GM18520 (cell line): ENCODE results near the gene CACNA1C.

Source experiments
- ATAC-seq: cut with Tn5 transposase; IDR thresholded peaks from one replicate; pipeline ENCODE4 v1.9.1; 2021; ENCODE audit not compliant: unreplicated experiment

Gene CACNA1C

DNA sequence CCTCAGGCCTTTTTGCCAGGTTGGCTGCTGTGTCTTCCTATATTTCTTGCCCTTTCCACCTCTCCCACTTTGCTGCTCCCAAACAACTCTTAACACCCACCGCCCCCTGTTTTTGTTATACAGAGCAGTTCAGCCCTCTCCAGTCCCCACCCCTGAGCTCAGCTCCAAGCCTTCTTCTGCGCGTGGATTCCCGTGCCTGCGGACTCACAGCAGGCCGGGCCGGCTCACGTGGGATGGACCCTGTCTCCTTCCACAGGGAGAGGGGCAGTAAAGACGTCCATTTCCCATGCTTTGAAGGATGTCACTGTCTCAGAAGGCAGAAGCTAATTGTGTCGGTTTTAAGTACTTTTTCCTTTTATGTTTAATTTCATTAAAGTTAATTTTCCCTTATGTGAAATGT is 139.4 kb downstream of the CACNA1C start:
- no peak for ATAC-seq

DNA sequence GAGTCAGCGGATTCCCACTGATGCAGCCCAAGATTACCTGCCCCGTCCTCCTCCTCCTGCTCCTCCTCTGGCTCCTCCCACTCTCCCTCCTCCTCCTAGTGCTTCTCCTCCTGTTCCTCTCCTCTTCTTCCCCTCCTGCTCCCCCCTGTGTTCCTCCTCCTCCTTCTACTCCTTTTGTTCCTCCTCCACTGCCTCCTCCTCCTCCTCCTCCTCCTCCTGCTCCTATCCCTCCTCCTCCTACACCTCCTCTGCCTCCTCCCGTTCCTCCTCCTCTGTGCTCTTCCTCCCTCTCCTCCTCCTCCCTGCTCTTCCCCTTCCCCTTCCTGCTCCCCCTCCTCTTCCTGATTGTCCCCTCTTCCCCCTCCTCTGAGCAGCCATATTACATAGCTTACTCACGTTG is 141.3 kb downstream of the CACNA1C start:
- no peak for ATAC-seq

DNA sequence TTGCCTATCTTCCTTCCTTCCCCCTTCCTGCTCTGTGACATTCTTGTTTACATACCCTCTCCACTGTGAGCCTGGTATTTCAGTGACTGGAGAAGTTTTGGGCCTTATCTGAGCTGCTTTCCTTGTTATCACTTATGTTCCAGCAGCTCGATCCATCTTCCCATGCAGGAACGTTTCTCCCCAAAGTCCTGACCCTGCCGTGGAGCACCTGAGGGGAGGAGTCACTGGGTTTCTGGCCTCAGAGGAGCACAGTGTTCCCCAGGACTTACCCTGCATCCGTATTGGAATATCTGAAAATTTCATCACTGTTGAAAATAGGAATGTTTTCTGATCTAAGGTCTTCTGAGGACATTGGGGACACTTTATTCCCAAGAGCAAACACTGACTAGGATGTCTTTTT is 141.8 kb downstream of the CACNA1C start:
- ATAC-seq: no peak

DNA sequence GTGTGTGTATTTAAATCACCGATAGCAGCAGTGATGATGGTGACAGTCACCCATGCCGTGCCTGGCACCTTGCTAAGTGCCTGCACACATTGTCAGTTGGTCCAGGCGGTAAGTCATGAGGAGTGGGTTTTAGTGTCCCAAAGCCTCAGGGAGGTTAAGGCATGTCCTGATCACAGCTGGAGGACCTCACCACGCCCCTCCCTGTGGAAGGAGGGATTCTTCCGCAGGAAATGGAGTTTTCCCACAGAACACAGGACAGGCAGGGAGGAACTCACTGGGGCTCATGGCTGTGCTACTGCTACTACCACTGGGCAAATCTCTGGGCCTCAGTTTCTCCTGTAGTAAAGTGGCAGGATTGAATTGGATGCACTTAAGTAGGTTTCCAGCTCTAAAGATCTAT is 142.3 kb downstream of the CACNA1C start:
- no peak for ATAC-seq

- no peak for ATAC-seq
These were observed 145.3 kb downstream of the CACNA1C start for GRCh38 chr12:2198005-2198501.

DNA sequence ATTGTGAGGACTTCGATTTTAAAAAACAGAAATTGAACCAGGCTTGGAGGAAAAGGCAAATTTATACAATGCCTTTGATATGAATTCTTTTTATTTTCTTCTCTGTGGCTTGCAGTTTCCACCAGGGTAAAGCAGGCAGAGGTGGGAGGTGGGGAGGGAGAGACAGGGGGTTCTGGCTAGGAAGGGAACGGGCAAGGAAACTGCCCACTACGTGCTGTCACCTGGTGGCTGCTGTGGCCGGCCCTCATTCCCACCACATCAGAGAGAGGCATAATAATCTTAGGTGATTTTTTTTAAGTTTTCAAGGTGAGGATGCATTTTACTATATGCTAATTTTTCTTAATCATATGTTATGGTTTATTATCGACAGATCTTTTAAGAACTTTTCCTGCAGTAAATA is 145.8 kb downstream of the CACNA1C start:
- no peak for ATAC-seq

- ATAC-seq: no peak
These were observed 153.2 kb downstream of the CACNA1C start for GRCh38 chr12:2205996-2206395.

DNA sequence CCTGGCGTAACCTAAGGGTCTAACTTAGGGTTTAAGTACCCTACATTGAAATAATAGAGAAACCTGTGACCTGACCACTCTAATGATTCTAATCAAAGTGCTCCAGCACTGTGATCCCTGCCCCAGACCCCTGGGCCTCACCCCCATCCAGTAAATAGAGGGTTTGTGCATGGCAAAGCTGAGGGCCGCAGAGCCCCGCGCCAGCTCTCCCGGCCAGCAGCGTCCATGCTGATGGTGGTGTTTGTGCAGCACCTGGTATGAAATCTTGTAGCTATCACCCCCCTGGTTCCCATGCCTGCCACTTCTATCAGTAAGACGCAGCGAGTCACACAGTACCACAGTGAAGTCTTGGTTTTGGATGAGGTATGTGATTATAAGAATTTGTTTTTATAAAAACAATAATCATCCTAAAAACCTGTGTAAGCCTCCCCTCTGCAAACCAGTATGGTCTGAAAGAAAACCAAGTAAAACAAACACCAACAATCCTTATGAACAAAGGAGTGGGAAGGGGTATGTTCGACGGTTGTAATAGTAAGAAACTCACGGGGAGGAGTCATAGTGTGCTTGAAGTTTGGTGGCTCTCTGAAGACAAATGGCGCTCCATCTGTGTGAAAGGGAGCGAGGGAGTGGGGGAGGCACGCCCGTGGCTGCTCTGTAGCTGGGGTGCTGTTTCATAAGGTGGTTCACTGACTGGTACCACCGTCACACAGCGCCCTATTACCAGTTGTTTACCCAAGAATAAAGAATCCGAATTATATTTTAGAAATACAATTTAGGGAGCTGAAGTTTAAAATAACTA is 156.2 kb downstream of the CACNA1C start:
- ATAC-seq: no peak

- ATAC-seq: no peak
These were observed 158.3 kb downstream of the CACNA1C start for GRCh38 chr12:2211119-2211518.

GRCh38 chr12:2212537-2212936 is 159.8 kb downstream of the CACNA1C start:
- ATAC-seq: no peak

DNA sequence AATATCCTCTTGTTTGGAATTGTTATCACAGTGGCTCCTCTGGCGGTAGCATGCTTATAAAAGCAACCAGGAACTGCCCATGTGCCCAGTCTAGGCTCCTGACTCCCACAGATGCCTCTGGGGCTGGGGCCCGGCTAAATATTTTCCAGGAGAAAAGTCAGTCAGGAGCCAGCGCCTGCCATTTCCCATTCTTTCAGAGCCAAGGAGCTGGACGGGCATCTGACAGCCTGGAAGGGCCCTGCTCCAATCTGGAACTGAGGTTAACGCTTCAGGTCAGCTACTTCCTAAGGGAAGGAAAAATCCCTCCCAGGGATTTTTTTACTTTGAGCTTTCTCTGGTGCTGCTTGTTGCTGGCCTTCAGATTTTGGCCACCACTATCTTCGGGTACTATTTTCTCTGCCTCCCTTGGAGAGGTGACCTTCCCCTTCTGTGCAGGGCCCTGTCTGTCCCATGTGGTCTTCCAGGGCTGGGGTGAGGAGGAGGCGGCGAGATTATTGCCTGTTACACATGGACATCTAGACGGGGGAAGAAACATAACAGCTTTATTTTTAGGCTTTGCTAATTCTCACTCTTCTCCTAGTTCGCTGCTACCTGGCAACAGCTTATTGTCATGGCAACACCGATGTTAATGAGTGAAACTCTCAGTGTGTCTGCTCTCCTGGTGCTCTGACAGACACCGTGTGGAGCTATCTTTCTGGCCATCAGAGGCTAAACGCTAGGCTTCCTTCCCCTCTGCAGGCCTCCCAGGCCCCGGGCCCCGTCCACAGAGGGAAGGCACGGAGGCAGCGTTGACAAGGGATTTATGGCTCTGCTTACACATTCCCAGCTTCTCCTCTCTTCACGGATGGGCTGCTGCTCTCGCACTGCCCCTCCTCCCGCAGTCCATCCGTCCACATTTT is 160.4 kb downstream of the CACNA1C start:
- no peak for ATAC-seq

DNA sequence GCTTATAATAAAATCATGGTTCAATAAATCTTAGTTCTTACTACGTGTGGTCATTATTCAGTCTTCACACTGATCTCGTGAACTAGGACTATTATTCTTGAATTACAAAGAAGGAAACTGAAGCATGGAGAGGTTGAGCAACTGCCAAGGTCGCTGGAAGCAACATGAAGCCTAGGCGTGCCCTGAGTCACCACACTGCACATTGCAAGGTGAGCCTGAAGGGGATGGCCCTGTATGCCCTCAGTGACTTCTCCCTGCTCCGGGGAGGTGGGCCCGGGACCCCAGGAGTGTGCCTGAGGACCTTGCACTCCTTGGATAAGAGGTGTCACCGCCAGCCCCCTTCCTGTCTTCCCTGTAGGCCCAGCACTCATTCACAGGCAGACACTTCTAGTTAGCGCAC is 161.6 kb downstream of the CACNA1C start:
- no peak for ATAC-seq

DNA sequence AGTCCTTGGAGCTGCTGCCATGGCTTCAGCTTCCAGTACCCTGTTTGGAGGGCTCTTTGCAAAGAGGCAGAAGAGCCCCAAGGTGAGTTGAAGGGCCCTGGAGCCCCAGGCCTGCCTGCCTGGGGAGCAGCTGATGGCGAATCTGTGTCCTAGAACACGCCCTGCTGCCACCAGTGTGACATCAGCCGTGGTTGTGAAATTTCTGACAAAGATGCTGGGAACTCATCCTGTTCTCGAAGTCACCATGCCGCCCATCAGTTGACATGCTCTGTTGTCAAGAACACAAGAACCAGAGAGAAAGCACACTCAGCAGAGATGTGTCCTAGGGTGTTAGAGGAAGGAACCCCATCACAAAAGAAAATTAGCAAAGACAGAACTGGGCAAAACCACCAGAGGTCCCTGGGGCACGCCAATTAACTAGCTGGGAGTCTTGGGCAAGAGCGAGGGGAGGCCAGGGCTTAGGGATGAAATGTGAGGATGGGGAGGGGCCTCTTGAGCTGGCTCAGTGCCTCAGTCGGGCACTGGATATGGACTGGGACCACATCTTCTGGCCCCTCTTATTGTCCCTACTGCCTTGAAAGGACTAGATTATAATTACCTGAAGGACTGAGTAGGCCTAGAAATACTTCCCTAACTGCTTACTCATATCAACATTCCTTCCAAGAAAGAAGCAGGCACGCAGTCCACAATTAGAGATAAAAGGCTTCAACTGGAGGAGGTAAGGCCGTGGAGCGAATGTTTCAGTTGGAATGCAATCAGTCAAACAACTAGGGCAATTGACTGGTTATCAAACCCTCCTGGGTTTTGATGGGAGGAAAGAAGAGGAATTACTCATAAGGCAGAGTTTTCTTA is 163.1 kb downstream of the CACNA1C start:
- ATAC-seq: no peak

DNA sequence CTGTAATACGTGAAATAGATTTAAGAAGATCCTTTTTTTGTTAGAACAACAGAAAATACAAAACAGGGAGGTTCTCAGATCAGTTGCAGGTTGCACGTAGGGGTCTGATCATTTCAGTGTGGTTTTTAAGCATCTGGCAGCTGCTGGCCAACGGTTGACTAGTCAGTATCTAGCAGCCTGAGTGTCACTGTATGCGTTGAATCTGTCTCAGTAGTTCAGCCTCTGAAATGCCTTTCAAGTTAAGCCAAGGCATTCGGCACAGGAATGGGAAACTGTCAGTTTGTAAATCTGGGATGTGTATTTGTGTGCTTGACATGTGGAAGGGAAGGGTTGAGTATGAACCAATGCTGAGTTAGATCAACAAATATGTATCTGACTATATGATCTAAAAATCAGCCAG is 165.9 kb downstream of the CACNA1C start:
- no peak for ATAC-seq

- ATAC-seq: no peak
These were observed 168.3 kb downstream of the CACNA1C start for GRCh38 chr12:2221030-2221621.

DNA sequence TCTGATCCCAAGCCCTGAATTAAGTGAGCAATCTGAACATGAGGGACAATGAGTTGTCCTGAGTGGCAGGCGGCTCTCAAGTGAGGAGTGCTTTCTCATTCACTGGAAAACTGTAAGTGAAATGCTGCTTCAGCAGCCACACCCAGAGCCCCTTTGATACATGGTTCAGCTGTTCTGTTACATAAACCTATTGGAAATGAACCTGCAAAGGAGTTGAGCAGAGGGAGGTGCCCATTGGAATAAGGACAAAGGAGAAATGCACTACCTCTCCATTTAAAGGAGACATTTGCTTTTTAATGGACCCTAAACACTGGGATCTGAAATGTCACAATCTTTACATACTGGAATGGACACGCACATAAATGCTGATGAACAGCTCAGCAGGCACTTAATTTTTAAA is 169.9 kb downstream of the CACNA1C start:
- no peak for ATAC-seq

GRCh38 chr12:2224961-2225360 is 172.2 kb downstream of the CACNA1C start:
- ATAC-seq: no peak

DNA sequence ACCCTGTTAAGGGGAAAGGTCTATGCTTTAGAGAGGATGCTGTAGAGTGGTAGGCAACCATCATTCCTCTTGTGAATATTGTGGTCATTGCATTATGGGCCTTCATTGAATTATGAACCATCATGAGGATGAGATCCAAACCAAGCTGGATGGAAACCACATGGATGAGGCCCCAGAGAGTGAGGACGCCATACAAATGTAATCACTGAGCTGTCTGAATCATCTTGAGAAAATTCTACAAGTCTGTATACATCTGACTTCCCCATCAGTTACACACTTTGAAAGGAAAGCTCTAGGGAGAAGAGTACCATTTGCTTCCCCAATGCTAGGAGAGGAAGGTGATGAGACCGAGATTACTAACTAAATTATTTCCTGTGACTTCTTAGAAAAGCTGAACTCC is 172.9 kb downstream of the CACNA1C start:
- no peak for ATAC-seq

- ATAC-seq: no peak
These were observed 173.9 kb downstream of the CACNA1C start for GRCh38 chr12:2226641-2227040.

DNA sequence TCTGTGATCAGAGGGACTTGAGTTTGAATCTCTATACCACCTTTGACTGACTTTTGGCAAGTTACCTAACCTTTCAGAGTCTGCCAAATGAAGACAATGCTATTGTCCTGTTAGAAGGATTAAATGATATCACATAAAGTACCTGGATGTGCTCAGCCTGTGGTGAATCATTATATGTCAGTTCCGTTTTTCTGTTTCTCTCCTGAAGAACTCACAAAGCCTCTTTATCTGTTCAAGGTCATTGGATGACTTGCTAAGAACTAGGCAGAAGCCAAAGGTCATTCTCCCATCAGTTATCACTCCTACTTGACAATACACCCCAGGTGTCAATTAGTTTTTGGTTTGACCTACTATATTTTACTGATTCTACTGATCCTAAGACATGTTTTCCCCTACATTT is 174.6 kb downstream of the CACNA1C start:
- no peak for ATAC-seq

DNA sequence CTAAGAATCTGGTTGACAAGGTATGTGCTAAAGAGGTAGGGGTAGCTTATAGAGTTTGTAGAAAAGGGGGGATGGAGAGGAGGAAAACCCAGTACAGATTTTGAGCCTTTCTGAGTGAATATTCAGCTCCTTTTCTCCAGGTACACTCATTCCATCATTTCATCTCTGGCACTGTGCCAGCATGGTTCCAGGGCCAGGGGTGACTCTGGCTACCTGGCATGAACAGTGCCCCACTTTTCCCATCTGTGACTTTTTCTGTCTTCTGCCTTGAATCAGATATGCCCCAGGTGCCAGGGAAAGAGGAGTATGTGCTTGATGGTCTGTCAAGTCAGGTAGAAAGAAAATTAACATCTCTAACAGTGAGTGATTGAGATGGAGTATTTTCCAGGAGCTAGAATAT is 175.7 kb downstream of the CACNA1C start:
- ATAC-seq: no peak
